Fibroblast of peridontal ligament (primary cell): Measurements from ENCODE around the gene TSPAN33.
"Not testable (repeated sequence)": the region's sequence is repeated elsewhere in the genome, so short reads cannot be mapped to it uniquely, and the experiment has no call there.

ENCODE experiments used
- DNase-seq: peaks from one replicate; pipeline ENCODE4 v3.0.0-alpha.2; 2010; ENCODE audit errors: extremely low read depth

The TSPAN33 gene

DNA sequence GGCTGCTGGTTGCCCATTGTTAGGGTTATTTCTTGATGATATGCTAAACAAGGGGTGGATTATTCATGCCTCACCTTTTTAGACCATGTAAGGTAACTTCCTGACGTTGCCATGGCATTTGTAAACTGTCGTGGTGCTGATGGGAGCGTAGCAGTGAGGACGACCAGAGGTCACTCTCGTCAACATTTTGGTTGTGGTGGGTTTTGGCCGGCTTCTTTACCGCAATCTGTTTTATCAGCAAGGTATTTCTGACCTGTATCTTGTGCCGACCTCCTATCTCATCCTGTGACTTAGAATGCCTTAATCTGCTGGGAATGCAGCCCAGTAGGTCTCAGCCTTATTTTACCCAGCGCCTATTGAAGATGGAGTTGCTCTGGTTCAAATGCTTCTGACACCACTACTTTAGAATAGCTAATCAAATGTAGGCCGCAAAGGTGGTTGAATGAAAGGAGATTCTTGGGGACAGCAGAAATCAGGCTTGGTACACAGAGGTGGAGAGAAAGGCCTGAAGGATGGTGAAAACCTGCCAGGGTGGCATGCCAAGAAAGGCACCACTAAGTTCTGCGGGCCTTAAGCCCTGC lies 26.0 kb downstream of the TSPAN33 start:
- DNase-seq = no peak

DNA sequence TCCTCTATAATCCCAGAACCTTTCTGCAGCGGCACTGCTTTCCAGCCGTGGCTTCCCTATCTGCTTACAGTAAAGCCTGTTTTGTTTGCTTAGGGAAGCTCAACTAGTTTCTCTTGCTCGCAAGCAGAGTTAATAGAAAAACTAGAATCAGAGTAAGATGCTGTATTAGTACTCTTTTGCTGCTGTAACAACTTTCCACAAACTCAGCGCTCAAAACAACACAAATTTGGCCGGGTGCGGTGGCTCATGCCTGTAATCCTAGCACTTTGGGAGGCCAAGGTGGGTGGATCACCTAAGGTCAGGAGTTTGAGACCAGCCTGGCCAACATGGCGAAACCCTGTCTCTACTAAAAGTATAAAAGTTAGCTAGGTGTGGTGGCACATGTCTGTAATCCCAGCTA lies 29.4 kb downstream of the TSPAN33 start:
- not testable (repeated sequence) for DNase-seq

DNA sequence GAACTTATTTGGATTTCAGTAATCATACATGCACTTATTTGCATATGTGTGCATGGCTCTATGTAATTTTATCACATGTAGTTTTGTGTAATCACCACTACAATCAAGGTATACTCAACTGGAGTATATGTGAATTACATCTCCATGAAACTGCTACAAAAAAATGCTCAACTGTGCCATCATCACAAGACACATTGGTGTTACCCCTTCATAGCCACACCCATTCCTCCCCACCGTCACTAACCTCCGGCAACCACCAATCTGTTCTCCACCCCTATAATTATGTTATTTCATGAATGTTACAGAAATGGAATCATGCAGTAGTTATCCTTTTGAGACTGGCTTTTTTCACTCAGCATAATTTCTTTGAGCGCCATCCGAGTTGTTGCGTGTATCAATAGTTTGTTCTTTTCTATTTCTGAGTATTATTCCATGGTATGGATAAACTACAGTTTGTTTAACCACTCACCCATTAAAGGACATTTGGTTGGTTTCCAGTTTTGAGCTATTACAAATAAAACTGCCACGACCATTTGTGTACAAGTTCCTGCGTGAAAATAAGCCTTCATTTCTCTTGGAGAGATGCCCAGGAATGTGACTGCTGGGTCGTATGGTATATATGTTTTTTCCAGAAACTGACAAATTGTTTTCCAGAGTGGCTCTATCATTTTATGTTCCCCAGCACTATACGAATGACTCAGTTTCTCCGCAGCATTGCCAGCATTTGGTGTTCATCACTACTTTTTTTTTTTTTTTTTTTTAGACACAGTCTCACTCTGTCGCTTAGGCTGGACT lies 32.6 kb downstream of the TSPAN33 start:
- DNase-seq = no peak

DNA sequence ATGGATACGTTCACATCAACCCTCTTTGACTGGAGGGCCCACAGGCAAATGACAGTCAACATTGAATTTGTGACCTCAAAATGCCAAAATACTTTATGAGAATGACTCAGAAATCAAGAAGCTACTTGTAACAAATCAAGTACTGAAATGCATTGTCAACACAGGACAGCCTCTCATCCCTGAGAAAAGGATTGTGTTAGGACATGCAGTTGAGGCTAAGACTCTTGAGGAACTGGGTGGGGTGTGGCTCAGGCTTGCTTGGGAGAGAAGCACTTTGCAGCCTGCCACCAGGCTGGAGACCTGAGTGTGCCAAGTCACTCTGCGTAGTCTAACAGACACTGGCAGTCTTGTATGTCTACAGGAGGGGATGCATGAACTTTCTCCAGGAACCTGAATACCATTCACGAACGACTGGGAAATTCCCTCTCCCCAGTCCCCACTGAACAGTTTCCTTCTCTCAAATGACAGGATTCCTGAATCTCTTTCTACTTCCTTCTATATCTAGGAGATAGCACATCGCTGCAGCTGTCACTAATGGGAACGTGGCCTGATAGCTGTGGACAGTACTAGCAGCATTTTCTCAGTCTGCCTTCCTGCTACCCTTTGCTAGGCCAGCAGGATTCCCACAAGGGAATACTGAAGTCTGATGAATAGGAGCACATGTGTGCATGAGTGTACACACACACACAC lies 40.6 kb downstream of the TSPAN33 start:
- DNase-seq = no peak

DNA sequence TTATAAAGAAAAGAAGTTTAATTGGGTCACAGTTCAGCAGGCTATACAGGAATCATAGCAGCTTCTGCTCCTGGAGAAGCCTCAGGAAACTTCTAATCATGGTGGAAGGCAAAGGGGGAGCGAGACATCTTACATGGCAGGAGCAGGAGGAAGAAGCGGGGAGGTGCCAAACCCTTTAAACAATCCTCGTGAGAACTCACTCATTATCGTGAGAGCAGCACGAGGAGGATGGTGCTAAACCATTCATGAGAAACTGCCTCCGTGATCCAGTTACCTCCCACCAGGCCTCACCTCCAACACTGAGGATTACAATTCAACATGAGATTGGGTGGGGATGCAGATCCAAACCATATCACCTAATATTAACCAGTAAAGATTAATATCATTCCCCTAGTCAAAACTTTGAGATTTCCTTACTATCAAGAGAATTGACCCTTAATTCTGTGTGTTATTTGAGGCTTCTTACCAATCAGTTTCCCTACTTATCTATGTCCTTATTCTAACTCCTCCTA lies 42.3 kb downstream of the TSPAN33 start:
- DNase-seq = no peak

DNA sequence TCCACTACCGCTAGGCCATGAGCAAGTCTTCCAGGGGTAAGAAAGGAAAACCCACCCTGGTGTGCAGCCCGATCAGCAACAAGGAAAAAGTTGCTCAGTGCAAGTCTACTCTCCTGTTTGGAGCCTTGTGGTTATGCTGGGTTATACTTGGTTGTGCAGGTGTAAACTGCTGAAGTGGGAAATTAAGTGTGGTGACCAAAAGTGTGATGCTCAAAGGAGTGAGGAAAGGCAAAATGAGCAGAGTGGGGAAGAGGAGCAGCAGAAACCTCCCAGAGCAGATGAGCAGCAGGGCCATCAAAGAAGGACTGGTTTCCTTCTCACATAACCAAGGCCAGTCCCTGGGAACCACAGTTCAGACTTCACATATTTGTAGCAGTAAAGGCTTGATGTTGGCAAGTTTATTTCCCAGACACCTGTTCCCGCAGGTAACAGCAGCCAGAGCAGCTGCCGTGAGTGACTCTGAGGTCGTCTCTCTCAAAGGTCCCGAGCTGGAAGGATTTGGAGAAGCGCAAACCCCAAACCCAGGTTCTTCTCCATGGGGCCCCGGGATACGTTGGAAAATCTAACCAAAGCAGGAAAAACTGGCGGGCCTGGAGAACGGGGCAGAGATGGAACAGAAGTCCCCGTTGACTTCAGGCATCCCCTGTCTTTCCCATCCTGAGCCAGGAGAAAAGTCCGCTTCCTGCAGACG lies 43.3 kb downstream of the TSPAN33 start:
- no peak for DNase-seq

DNA sequence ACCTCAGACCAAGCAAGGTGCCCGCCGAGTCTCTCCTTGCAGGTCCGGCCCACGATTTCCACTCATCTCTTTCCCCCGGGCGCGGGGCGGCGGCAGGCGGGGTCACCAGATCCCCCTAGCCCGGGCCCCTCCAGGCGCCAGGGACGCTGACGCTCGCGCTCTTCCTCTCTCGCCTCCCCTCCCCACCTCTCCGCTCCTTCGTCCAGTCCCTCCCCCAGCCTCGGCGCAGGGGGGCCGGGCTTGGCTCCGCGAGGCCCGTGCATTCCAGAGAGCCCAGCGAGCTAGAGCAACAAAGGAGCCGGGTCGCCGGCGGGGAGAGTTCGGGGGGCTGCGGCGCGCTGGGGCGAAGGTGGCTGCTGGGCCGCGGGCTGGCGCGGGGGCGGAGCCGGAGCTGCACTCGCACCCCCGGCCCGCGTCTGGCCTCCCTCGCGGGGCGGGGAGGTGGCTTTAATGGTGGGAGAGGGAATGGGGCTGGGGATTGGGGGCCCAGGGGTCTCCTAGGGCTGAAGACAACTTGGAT lies 43.9 kb downstream of the TSPAN33 start, which contains the start of gene SMO:
Gene SMO, plus strand, starts transcription at position 262 of the 520 bp plus-strand sequence. CDS start 519 bp downstream, outside the sequence.
- DNase-seq = no peak

DNA sequence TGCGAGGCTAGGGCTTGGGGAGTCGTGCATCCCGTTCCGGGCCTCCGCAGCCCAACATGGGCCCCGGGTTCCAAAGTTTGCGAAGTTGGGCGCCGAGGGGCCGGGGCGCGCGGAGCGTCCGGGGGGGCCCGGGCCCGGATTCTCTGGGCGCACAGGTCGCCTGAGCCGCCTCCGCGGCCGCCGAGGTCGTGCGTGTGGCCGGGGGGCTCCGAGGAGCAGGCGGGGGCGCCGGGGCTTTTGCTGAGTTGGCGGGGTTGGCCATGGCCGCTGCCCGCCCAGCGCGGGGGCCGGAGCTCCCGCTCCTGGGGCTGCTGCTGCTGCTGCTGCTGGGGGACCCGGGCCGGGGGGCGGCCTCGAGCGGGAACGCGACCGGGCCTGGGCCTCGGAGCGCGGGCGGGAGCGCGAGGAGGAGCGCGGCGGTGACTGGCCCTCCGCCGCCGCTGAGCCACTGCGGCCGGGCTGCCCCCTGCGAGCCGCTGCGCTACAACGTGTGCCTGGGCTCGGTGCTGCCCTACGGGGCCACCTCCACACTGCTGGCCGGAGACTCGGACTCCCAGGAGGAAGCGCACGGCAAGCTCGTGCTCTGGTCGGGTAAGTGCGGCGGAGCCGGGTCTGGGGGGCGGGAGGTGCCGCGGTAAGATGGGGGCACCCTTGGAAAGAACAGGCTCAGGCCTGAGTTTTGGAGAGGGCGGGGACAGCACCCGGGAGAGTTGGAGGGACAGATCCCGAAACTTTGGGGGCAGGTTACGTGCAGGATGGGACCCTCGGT lies 44.6 kb downstream of the TSPAN33 start:
- no peak for DNase-seq

DNA sequence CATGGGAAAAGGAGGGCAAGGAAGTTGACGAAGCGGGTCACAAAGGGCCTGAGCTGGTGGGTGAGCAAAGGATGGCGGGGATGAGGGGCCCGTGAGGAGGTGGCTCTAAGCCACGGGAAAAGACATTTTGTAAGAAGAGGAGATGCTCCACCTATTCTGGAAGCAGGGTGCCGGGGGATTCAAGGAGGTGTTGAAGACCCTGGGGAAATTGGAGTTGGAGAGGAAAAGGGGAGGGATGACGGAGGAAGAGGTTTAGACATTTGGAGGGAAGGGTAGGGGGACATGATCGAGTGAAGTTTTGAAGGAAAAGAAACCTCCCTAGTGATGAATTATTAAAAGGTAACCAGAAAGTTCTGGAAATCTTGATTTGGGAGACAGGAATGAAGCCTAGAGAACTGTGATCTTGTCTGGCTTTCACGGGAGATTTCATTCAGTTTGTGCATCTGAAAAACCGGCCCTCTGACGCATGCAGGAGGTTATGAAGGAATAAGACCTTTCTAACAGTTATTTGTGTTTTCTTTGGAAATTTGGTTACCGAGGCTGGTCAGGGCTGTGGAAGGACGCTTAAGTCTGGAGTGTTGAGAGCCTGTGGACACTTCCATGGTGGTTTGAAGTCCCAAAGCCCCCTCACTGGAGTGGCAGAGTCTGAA lies 45.3 kb downstream of the TSPAN33 start:
- no peak for DNase-seq

DNA sequence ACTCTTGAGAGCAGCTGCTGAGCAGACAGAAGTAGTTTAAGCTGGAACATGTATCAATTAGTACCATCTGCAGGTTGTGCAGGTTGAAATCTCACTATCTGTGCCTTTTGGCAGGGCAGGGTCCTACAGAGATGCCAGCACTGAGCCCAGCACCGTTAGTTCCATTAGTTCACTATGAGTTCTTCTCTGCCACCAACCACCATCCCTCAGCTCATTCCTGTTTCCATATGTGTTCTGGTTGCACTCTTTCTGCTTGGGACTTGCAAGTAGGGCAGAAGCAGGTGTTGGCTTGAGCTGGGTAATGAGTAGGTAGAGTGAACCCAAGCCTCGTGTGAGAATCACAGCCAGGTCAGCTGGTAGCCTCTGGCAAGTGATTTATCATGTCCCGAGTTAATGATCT lies 46.8 kb downstream of the TSPAN33 start:
- DNase-seq = no peak

DNA sequence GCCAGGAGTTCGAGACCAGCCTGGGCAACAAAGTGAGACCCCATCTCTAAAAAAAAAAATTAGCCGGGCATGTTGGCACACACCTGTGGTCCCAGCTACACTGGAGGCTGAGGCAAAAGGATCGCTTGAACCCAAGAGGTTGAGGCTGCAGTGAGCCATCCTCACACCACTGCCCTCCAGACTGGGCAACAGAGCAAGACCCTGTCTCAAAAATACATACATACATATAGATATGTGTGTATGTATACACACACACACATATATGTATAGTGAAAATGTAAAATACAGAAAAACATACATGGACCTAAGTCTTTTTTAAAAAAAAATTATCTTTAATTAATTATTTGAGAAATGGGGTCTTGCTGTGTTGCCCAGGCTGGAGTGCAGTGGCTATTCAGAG lies 49.4 kb downstream of the TSPAN33 start:
- DNase-seq = no peak

DNA sequence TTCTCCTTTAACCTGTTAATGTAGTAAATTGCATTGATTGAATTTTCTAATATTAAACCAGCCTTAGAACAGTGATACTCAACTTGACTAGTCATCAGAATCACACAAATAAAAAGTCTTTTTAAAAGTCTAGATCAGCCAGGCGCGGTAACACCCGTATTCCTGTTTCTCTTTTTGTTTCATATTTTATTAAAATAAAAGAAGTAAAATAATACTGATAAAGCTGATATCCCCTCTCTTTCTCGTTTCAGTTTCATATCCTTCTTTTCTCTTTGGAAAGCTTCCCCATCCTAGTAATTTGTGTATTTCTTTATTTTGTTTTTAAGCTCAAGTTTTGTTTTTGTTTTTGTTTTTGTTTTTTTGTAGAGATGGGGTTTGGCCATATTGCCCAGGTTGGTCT lies 53.3 kb downstream of the TSPAN33 start:
- no peak for DNase-seq

DNA sequence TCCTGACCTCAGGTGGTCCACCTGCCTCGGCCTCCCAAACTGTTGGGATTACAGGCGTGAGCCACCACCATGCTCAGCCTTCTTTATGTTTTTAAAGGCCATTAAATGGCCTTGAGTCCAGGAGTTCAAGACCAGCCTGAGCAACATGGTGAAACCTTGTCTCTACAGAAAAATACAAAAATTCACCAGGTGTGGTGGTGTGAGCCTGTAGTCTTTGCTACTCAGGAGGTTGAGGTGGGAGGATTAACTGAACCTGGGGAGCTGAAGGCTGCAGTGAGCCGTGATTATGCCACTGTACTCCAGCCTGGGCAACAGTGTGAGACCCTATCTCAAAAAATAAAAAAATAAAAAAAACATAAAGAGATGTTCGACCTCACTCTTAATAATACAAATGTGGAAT lies 54.9 kb downstream of the TSPAN33 start:
- DNase-seq = no peak

DNA sequence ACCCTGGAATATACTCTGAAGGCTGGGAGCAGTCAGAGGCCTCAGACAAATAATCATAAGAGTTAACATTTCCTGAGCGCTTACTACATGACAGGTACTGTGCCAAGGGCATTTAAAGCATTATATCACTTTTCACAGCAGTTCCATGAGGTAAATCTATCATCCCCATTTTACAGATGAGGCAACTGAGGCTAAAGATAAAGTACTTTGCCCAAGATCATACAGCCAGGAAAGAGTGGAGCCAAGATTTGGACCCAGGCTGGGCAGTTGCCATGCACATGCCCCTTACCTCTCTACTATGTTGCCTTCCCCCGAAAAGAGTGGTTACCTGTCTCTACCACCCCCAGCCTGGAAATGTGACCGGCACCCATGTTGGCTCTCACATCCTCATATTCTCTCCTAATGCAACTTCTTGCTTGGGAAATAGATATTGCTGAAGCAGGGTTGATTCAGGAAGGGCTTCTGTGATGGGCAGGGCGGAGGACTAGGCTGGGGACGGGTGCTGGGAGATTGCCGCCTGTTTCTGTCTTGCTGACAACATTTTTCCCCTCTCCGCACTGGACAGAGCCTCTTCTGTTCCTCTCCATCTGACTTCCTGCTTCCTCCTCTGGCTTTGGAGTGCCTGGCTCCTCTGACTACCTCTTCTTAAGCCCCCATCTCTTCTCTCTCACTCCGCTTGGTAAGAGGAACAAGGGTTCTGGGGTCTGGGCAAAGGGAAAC lies 57.7 kb downstream of the TSPAN33 start:
- no peak for DNase-seq

DNA sequence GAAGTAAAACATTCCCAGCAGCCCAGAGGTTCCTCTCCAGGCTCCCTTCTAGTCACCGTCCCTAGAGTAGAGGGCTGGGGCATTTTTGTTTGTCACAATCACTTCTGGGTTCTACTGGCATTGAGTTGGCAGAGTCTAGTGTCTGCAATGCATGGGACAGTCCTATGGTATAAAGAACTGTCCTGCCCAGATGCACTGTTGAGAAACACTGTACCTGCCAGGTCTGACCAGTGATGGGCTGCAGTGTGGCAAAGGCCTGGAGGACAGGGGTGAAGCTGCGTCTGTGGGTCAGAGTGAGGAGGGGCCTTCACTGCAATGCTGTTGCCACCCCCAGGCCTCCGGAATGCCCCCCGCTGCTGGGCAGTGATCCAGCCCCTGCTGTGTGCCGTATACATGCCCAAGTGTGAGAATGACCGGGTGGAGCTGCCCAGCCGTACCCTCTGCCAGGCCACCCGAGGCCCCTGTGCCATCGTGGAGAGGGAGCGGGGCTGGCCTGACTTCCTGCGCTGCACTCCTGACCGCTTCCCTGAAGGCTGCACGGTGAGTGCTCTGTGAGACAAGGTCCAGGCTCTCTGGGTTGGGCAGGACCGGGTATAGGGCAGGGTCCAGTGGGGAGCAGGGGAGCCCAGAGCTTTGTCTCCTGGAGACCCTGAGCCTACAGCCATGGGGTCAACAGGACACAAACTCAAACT lies 58.7 kb downstream of the TSPAN33 start:
- no peak for DNase-seq

DNA sequence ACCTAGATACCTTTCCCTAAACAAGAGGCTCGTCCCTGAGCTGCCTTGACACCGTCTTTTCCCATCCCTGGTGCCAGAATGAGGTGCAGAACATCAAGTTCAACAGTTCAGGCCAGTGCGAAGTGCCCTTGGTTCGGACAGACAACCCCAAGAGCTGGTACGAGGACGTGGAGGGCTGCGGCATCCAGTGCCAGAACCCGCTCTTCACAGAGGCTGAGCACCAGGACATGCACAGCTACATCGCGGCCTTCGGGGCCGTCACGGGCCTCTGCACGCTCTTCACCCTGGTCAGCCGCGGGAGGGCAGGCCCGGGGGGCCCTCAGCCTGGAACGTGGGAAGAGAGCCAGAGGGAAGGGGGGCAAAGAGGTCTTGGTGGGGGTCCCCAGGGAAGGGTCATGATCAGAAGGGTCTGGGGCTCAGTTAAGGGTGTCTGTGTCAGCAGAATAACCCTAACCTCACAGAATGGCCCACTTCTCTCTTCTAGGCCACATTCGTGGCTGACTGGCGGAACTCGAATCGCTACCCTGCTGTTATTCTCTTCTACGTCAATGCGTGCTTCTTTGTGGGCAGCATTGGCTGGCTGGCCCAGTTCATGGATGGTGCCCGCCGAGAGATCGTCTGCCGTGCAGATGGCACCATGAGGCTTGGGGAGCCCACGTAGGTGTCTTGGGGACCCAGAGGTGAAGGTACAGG lies 60.8 kb downstream of the TSPAN33 start:
- no peak for DNase-seq

DNA sequence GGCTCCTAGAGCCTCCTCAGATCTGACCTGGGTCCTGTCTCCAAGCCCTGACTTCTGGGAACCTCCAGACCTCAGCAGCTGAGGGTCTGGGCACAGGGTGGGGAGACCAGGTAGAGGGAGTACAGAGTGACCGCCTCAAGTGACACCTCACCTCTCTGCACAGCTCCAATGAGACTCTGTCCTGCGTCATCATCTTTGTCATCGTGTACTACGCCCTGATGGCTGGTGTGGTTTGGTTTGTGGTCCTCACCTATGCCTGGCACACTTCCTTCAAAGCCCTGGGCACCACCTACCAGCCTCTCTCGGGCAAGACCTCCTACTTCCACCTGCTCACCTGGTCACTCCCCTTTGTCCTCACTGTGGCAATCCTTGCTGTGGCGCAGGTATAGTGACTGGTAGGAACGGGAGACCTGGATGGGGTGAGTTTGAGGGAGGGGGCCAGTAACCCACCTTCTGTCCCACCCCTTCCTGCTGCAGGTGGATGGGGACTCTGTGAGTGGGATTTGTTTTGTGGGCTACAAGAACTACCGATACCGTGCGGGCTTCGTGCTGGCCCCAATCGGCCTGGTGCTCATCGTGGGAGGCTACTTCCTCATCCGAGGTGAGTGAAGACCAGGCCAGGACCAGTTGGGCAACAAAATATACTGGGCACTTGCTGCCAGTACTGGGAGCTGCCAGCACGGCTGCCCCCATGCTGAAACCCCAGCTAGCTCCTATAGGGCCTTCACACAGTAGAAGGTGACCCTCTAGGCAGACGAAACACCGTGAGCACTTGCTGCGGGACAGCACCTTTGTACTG lies 61.7 kb downstream of the TSPAN33 start:
- DNase-seq = no peak

DNA sequence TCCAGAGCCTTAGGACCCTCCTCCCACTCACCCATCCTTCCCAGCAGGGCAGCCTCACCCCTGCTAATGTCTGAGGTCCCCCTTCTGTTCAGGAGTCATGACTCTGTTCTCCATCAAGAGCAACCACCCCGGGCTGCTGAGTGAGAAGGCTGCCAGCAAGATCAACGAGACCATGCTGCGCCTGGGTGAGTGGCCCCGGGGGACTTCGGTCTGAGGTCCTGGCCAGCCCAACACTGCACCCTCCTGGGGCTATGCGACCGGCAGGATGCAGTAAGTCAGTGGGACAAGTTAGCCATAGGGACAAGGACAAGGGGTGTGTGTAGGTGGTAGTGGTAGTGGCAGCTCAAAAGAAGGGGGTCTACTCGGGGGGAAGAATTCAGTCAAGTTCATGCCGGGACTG lies 64.2 kb downstream of the TSPAN33 start:
- DNase-seq = no peak
